Measurements from ENCODE around the gene GRK5. TPM values are rescaled to one million over a fixed set of nuclear protein-coding genes. Genes with fewer than 3 reads are reported as not detected.

The GRK5 gene
- total RNA-seq, 2 donors from 2014 or later: 3.4 to 4.9 TPM

GRCh38 chr10:119377958-119378736 lies 170.8 kb downstream of the GRK5 start:
- Histone ChIP-seq H3K36me3 (replicated peaks in 1 of 2; ENCODE audit: insufficient read depth in 1 of 2, low read depth in 2 of 2) (no peaks in the 10 kb centered on the region), H3K9me3 (no peaks in the 10 kb centered on the region), H3K27ac (no peak overlapping the region), H3K27me3 (no peaks in the 10 kb centered on the region), H3K4me3 (no peak overlapping the region), H3K4me1 (no peaks in the 10 kb centered on the region)
- TF ChIP-seq POLR2A (IDR thresholded peaks at IDR 0.05) (no peak), CTCF (IDR thresholded peaks at IDR 0.05) (no peak)
- intact Hi-C loops (cut with DNase I): no loop called here
- 85 to 87% methylated on average over 12 to 29 of the region's 29 CpGs for WGBS, 2 donors
- ATAC-seq: no peak
- DNase-seq: no peak

GRCh38 chr10:119378737-119379067 lies 171.3 kb downstream of the GRK5 start:
- Histone ChIP-seq H3K27ac (no peak overlapping the region), H3K27me3 (no peaks in the 10 kb centered on the region), H3K9me3 (no peaks in the 10 kb centered on the region), H3K4me1 (no peaks in the 10 kb centered on the region), H3K4me3 (no peak overlapping the region), H3K36me3 (replicated peaks in 1 of 2; ENCODE audit: insufficient read depth in 1 of 2, low read depth in 2 of 2) (no peaks in the 10 kb centered on the region)
- intact Hi-C loops (cut with DNase I): no loop called here
- DNase-seq: no peak
- no peak for TF ChIP-seq POLR2A (IDR thresholded peaks at IDR 0.05)
- no peak for TF ChIP-seq CTCF (IDR thresholded peaks at IDR 0.05)
- 89 to 93% methylated on average over 8 of the region's 8 CpGs for WGBS, 2 donors
- ATAC-seq: no peak

GRCh38 chr10:119379466-119380071 lies 172.2 kb downstream of the GRK5 start:
- no peak for ATAC-seq
- intact Hi-C loops (cut with DNase I): no loop called here
- TF ChIP-seq CTCF (IDR thresholded peaks at IDR 0.05) (no peak), POLR2A (IDR thresholded peaks at IDR 0.05) (no peak)
- 95% methylated on average over 10 of the region's 10 CpGs for WGBS, 2 donors
- no peak for DNase-seq
- H3K36me3 ChIP-seq (replicated peaks in 1 of 2; ENCODE audit: insufficient read depth in 1 of 2, low read depth in 2 of 2): no peaks in the 10 kb centered on the region
- H3K27me3 ChIP-seq: no peaks in the 10 kb centered on the region
- no peak overlapping the region for H3K27ac ChIP-seq
- H3K9me3 ChIP-seq: no peaks in the 10 kb centered on the region
- H3K4me1 ChIP-seq: no peaks in the 10 kb centered on the region
- no peak overlapping the region for H3K4me3 ChIP-seq

- no peak for ATAC-seq
- intact Hi-C loops (cut with DNase I): no loop called here
- no peak overlapping the region for H3K27ac ChIP-seq
- no peaks in the 10 kb centered on the region for H3K9me3 ChIP-seq
- no peaks in the 10 kb centered on the region for H3K27me3 ChIP-seq
- no peaks in the 10 kb centered on the region for H3K36me3 ChIP-seq (replicated peaks in 1 of 2; ENCODE audit: insufficient read depth in 1 of 2, low read depth in 2 of 2)
- TF ChIP-seq POLR2A (IDR thresholded peaks at IDR 0.05): no peak
- no peak for TF ChIP-seq CTCF (IDR thresholded peaks at IDR 0.05)
- no peak for DNase-seq
- no peaks in the 10 kb centered on the region for H3K4me1 ChIP-seq
- WGBS, 2 donors: 86 to 93% methylated on average over 11 of the region's 11 CpGs
- H3K4me3 ChIP-seq: no peak overlapping the region
Observed at GRCh38 chr10:119383174-119383856, 175.9 kb downstream of the GRK5 start.
